IMR-90 (cell line): ENCODE results near the gene ARHGEF33.

Source experiments
- CEBPB ChIP-seq: IDR thresholded peaks from 2 replicates; pipeline ENCODE4 v1.6.1; 2012; ENCODE audit warnings: low read depth, low read length, improper control_type of control experiment
- ELK1 ChIP-seq: fragments of 150-350 bp; IDR thresholded peaks from 2 replicates; pipeline ENCODE4 v1.6.1; 2016; ENCODE audit warnings: low read depth, mild to moderate bottlenecking, low read length, moderate library complexity, borderline replicate concordance
- MAFK ChIP-seq: IDR thresholded peaks from 2 replicates; pipeline ENCODE4 v1.6.1; 2012; ENCODE audit warnings: low read depth, low read length, improper control_type of control experiment
- MAZ ChIP-seq: IDR thresholded peaks from 2 replicates; pipeline ENCODE4 v1.6.1; 2012; ENCODE audit warnings: low read depth, mild to moderate bottlenecking, low read length, improper control_type of control experiment, moderate library complexity, borderline replicate concordance
- MXI1 ChIP-seq: IDR thresholded peaks from 2 replicates; pipeline ENCODE4 v1.6.1; 2012; ENCODE audit warnings: low read depth, mild to moderate bottlenecking, low read length, moderate library complexity, borderline replicate concordance
- POLR2A ChIP-seq: IDR thresholded peaks from 2 replicates; pipeline ENCODE4 v1.6.1; 2012; ENCODE audit warnings: mild to moderate bottlenecking, low read depth, low read length
- RAD21 ChIP-seq: IDR thresholded peaks from 2 replicates; pipeline ENCODE4 v1.6.1; 2012; ENCODE audit warnings: low read length, improper control_type of control experiment
- USF2 ChIP-seq: fragments of 150-350 bp; IDR thresholded peaks from 2 replicates; pipeline ENCODE4 v1.6.1; 2017; ENCODE audit warnings: mild to moderate bottlenecking, antibody characterized with exemption, low read length, low read depth
- TF ChIP-seq, protein P1 (sequence below): conservative IDR thresholded peaks from 2 replicates; pipeline ENCODE4 v1.5.1; 2012; ENCODE audit warnings: mild to moderate bottlenecking, low read depth, low read length, improper control_type of control experiment

DNA sequence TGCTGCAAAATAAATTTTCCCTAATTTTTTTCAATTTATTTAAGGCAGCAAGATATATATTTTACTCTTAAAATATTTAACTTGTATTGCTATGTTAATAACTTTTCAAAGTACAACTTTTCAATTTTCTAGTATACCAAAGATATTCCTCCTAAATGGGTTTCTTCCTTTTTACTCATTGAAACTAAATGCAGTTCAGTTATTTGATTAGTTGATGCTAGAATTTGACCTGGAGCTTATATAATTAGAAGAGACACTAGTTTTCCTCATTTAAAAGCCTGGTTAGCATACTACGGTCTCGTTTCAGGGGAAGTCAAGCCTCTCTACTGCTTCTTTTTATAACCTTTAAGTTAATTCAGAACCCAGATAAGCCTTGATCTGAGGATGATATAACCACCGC lies at the start of gene ARHGEF33:
- TF ChIP-seq ELK1 (no peak), POLR2A (no peak), MXI1 (no peak), RAD21 (no peak), MAFK (no peak), USF2 (no peak), MAZ (no peak), CEBPB (no peak)
- TF ChIP-seq, protein P1, sequence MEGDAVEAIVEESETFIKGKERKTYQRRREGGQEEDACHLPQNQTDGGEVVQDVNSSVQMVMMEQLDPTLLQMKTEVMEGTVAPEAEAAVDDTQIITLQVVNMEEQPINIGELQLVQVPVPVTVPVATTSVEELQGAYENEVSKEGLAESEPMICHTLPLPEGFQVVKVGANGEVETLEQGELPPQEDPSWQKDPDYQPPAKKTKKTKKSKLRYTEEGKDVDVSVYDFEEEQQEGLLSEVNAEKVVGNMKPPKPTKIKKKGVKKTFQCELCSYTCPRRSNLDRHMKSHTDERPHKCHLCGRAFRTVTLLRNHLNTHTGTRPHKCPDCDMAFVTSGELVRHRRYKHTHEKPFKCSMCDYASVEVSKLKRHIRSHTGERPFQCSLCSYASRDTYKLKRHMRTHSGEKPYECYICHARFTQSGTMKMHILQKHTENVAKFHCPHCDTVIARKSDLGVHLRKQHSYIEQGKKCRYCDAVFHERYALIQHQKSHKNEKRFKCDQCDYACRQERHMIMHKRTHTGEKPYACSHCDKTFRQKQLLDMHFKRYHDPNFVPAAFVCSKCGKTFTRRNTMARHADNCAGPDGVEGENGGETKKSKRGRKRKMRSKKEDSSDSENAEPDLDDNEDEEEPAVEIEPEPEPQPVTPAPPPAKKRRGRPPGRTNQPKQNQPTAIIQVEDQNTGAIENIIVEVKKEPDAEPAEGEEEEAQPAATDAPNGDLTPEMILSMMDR, result no peak
